Uterus (tissue), 2 donors: Measurements from ENCODE around the gene IL4R.

Experiments
- CTCF ChIP-seq, 4 experiments: fragments of 200-600 bp in 2 of 4; fragments of 450-650 bp in 2 of 4; sonication (generic) in 2 of 4; IDR thresholded peaks; one replicate each; pipeline ENCODE4 v1.5.1; 2016 to 2019; ENCODE audit warnings: antibody characterized with exemption in 4 of 4, mild to moderate bottlenecking in 2 of 4, moderate library complexity in 1 of 4
- POLR2A ChIP-seq, 2 donors: fragments of 450-650 bp; IDR thresholded peaks; one replicate each; pipeline ENCODE4 v1.6.1; 2016; ENCODE audit warnings: antibody characterized with exemption in 2 of 2, mild to moderate bottlenecking in 1 of 2, moderate library complexity in 1 of 2

- no peak for TF ChIP-seq POLR2A (IDR thresholded peaks at IDR 0.05)
- TF ChIP-seq CTCF (IDR thresholded peaks at IDR 0.05) = no peak
Observed at GRCh38 chr16:27381974-27382855, 68.4 kb downstream of the IL4R start.
